G401.6 (cell line): ENCODE measurements around the gene ASAP2.

ENCODE experiments used
- FAIRE-seq: peaks from 2 replicates; lab custom pipeline; 2012; peaks lifted over from hg19 to GRCh38; lab: Jason Lieb, UNC

ASAP2 gene

DNA sequence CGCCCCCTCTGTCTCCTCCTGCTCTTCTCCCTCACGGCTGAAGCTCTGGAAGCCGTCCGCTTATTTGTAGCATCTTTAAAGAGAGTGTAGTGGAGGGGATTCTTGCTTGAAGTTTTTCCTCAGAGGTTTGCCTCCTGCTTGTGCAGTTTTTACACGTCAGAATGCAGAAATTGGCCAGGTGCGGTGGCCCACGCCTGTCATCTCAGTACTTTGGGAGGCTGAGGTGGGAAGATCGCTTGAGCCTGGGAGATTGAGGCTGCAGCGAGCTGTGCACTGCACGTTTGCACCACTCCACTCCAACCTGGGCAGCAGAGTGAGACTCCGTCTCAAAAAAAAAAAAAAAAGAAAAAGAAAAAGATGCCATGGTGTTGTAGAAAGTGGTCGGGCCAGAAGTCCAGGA is 147.7 kb downstream of the ASAP2 start:
- FAIRE-seq = no peak

- no peak for FAIRE-seq
These were observed 148.7 kb downstream of the ASAP2 start for GRCh38 chr2:9355270-9355669.

DNA sequence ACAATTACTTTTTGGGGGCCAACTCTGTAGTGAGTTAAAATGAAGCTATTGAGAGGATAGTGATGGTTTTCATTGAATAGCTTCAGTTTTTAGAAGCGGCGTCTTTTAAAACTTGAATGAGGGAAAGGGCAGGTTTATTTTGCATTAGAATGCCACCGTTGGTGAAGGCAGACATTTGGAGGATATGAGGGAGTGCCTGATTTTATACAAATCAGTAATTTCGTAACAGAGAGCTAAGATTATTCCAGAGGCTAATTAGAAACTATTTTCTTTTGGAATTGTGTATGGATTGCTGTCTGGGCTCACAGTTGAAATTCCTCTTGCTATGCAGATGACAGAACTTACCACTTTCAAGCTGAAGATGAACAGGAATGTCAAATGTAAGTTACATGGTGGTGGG is 149.1 kb downstream of the ASAP2 start:
- no peak for FAIRE-seq

DNA sequence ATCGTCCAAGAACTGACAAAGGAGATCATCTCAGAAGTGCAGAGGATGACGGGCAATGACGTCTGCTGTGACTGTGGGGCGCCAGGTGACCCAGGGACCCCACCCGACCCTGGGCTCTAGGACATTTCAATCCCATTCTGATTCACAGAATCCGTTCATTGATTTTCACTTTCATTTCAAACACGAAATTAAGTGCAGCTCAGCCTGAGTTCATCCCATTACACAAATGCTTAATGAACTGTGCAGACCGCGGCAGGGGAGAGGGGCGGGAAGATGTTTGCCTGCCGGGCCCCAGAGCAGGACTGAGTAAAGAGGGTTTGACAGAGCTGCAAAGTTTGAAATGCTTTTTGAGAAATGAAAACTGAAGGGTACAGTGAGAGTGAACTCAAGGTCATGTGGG is 149.6 kb downstream of the ASAP2 start:
- no peak for FAIRE-seq

DNA sequence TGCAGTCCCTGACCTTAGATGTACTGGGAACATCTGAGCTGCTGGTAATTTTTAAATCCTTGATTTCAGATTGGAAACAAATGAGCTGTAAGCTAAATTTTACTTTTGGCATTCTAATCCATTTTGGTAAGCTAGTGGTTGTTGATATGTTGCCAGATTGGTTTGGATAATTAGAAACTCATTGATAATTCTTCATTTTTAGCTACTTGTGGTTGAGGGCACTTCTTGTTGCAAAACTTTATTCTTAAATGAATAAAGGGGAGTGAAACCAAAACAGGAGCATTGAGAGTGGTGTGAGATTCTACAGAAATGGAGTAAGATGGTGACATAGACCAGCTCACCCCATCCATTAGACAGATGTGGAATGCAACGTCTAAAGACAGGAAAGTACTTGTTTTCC is 152.2 kb downstream of the ASAP2 start:
- no peak for FAIRE-seq

GRCh38 chr2:9359463-9359862 is 152.9 kb downstream of the ASAP2 start:
- no peak for FAIRE-seq

DNA sequence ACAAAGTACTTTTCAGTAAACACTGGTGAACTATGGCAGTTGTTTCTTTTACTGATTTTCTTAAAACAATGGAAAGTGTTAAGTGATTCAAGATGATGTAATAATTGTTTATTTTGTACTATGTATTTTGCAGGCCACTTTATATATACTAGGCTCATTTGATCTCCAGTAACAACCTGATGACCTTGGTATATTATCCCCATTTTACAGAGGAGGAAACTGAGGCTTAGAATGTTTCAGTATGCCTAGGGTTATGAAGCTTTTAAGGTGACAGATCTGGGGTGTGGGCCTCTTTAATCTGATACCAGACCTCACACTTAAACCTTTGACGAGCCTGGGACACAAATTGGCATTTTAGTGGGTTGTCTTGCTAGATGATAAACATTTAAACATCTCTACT is 153.5 kb downstream of the ASAP2 start:
- FAIRE-seq = no peak

DNA sequence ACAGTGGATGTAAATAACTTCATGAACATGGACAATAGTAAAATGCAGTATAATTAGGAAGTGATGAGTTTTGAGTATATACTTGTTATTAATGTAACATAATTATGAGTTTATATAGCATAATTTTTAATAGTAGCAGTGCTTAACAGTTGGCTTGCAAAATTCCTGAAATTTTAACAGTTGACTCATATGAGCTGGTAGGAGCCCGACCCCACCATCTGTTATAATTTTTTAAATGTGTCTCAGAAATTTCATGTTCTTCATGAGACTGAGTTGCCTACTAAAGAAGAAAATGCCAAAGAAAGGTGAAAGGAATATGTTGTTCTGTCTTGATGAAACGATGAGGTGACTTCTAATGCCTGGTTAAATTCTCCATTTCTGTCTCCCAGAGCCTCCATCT is 154.1 kb downstream of the ASAP2 start:
- no peak for FAIRE-seq

DNA sequence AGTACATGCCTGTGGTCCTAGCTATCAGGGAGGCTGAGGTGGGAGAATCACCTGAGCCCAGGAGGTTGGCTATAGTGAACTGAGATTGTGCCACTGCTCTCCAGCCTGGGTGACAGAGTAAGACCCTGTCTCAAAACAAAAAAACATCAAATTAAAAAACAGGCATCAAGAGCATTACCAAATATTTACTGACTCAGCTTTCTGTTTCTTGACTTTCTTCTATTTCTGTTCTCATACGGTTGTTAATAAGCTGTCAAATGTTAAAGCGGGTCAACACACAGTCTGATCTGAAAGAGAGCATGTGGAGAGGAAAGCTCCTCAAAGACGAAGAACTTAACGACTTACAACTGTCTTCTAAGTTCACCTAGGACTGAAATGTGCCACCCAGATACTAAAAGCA is 157.8 kb downstream of the ASAP2 start:
- no peak for FAIRE-seq

DNA sequence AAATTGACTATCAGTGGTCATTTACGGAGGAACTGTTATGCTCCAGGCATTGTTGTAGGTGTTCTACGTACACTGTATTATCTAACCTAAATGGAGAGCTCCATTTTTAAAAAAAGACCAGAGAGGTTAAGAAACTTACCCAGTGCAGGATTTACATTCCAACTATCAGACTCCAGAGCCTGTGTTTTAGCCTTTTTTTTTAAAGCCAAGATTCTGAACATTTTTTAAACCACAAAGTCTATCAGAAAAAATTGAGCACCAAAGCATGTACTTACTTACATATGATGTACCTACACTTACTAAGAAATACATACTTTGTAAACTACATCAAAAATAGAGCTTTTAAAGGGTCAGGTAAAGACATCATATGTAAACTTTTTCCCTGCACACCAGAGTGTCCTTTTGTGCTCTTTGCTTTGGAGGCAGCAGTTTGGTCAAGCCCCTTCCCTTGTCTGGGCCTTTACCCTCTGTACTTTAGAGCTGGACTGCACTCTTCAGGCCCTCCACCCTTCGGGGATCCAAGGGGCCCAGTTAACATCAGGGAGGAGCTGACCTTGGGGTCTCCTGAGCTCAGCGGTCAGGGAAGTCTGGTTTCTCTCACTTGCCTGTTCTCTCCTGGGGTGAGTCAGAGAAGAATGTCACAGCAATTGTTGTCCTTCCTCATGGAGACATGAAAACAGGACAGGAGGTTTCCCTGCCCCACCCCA is 158.3 kb downstream of the ASAP2 start:
- no peak for FAIRE-seq

- no peak for FAIRE-seq
These were observed 158.9 kb downstream of the ASAP2 start for GRCh38 chr2:9365498-9366019.

DNA sequence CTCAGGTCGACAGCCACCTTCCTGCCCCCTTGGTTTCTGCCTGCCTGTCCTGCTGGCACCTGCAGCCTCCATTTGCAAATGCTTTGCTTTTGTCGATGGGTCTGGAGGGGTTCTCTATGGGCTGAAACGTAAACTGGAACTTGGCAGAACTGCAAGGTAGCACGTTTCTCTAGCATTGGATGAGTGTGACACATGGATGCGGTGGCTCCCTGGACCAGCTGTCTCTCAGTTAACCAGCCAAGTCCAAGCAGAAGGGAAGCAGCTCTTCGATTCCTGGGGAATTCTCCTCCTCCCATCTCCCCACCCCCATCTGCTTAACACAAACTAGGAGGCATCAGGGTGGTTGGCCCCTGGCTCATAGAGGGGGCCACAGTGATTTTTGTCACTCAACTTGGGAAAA is 159.4 kb downstream of the ASAP2 start:
- FAIRE-seq = no peak

DNA sequence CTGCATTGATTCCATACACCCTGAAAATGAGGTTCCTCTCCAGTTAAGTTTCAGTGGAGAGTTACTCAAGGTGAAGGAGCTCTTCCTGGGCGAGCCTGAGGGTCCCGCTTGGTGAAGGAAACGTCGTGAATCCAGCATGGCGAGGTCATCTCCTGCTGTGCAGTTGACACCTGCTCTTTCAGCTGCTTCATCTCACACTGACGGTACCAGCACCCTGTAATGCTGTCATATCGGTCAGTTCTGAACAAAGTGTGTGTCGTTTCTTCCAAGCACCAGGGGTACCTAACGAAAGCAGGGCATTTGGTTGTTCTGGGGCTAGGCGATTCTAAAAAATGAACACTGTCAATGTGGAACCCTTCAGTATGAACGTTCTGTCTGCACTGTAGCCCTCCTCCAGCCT is 164.1 kb downstream of the ASAP2 start:
- FAIRE-seq = no peak

GRCh38 chr2:9373047-9373446 is 166.4 kb downstream of the ASAP2 start:
- no peak for FAIRE-seq

DNA sequence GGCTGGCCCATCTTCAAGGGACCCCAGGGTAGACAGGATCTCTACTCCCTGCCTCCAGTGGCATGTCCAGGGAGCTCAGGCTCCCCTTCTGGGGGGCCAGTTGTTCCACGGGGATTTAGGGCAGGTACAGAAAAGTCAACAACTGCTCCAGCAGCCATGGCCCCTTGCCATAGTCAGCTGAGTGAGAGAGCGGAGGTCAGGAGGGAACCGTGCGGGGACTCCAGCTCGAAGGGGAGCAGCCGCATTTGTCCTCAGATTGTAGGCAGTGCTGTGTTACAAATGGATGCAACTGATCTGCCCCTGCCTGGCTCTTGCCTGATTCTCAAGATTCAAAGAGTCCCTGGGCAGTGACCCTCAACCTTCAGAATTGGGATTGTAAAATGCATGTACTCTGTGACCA is 166.9 kb downstream of the ASAP2 start:
- no peak for FAIRE-seq

DNA sequence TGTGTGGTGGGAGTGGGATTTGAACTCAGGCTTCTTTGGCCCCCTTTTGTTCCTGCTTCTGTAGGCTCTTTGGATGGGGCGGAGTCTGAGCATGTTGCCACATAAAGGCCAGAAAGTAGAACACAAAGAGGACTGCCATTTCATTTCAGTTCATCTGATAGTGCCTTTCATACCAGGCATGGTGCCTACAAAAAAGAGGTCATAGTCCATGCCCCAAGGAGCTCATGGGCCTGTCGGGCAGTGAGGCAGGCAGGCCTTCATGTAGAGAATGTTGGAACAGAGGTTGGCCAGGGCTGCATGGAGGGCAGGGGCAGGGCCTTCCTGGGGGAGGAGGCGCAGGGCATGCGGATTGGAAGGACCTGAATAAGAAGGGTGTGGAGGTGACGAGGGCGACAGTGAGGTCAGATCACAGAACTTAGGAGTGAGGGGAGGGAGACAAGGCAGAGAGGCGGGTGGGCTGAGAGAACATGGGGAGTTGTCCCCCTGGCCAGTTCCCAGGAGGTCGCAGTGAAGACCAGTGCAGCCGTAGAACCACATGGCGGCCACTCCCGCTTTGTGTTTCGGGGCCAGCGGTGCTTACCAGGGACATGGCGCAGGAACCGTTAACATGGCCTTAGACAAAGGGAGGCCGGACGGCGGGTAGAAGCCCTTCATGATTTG is 167.6 kb downstream of the ASAP2 start:
- no peak for FAIRE-seq

DNA sequence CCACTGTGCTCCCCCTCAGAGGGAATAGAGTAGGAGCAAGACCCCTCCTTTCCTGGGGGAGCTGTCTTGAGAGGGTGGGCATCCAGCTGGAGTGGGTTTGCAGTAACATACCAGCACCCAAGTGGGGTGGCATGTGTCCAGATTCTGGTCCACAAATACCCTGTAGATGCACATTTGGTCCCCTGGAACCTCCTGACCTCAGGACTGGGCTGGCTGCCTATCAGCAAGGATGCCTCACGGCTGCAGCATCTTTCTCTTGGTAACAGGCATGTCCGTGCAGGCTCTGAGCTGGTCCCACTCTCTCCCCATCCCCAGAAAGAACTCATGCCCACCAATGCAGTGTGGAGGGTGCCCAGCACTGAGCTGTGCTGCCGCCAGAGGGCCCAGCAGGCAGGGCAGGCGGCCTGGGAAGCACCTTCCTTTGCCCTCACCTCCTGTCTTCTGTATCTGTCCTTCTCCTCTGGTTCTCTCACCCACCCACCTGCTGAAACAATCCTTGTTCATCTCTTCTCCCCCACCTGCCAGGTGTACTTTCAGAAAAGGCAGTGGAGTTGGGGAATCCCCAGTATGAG is 169.3 kb downstream of the ASAP2 start:
- no peak for FAIRE-seq

DNA sequence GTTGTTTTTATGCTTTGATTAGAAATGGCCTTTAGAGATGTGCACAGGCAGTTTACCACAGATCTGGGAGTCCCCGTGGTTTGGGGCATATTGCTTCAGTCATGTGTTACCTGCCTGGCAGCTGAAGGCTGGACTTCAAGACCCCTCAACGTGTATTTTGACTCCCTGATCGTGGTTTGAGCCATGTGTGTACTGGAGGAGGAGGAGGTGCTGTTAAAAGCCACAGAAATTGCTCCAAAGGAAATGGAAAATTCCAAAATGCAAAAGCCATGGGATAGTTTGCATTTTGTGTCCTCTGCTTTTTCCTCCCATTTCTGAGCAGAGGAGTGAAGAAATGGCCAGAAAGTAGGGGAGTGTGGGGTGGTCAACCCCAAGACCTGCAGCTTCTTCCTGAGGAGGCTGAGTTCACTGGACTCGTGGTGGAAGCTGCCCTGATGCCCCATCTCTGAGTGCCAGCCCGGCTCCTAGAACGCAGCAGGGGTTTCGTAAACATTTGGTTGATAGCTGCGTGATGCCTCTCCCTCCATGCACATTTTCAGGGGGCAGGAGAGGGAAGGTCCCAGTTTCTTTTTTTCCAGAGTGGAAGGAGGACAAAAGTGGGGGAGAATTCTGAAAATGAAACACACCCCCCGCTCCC is 171.0 kb downstream of the ASAP2 start:
- no peak for FAIRE-seq

DNA sequence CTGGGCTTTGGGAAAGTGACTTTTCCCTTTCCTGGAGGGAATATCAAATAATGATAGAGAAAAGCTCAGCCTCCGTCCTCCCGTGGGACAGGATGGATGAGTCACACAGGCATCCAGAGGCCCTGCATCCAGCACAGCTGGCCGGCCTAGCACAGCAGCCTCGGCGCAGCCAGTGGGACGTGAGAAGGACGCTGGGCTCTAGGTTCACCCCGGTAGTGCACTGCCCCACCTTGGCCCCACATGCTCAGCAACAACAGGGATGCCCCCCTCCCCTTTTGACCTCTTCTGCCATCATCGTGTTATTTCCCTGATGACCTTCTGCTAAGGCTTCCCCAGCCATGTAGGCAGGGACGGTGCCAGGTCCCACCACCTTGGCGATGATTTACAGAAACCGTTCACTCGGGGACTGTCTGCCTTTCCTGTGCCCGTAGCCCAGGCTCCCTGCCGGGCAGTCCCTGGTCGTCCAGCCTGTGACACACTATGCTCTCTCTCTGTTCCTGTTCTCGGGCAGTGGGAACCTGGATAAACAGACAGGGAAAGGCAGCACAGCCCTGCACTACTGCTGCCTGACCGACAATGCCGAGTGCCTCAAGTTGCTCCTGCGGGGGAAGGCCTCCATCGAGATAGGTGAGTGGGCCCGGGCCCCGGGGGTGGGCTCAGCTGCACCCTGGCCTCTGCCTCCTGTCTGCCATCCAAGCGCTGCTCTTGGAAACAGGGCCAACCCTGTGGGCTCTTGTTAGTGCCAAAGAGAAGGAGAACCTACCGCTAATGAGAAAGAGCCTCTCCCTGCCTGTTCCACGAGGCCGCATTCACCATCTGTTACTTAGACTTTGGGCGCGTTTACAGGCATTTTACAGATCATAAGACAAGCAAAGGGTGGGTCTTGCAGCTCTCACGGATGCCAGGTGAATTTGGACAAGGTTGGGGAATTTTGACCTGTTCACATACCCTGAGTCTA is 172.1 kb downstream of the ASAP2 start:
- no peak for FAIRE-seq

- no peak for FAIRE-seq
These were observed 172.8 kb downstream of the ASAP2 start for GRCh38 chr2:9379391-9379755.

- FAIRE-seq = no peak
These were observed 174.4 kb downstream of the ASAP2 start for GRCh38 chr2:9380702-9381628.
